Activated effector memory CD4-positive, alpha-beta T cell treated with anti-CD3 and anti-CD28 coated beads, Interleukin-2, amount 50 U/mL, for 16 hours (primary cell): ENCODE data around the gene GAA.

Source experiments
- DNase-seq: peaks from one replicate; pipeline ENCODE4 v3.0.0-alpha.2; 2020

Gene GAA

DNA sequence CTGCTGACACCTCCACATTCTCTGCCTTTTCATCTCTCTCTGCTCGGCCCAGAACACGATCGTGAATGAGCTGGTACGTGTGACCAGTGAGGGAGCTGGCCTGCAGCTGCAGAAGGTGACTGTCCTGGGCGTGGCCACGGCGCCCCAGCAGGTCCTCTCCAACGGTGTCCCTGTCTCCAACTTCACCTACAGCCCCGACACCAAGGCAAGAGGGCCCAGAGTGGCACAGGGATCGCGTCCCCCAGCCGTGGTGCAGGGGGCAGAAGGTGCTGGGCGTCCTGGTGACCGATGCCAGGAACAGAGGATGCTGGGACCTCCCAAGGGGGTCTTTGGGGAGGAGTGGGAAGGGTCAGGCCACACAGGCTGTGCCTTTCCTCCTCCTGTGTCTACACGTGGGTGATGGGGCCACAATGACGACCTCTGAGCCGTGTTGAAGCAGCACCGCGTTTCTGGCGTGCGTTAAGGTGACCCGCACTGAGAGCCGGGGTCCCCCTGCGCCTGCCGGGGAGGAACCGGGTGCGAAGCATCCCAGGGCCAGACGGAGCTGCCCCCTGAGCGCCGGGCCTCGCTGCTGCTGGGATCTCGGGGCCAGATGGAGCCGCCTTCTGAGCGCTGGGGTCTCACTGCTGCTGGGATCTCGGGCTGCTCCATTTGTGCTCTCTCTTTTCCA is 17.4 kb downstream of the GAA start:
- DNase-seq: peak; percentile 57

DNA sequence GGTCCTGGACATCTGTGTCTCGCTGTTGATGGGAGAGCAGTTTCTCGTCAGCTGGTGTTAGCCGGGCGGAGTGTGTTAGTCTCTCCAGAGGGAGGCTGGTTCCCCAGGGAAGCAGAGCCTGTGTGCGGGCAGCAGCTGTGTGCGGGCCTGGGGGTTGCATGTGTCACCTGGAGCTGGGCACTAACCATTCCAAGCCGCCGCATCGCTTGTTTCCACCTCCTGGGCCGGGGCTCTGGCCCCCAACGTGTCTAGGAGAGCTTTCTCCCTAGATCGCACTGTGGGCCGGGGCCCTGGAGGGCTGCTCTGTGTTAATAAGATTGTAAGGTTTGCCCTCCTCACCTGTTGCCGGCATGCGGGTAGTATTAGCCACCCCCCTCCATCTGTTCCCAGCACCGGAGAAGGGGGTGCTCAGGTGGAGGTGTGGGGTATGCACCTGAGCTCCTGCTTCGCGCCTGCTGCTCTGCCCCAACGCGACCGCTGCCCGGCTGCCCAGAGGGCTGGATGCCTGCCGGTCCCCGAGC is 17.9 kb downstream of the GAA start:
- DNase-seq: peak; percentile 54

DNA sequence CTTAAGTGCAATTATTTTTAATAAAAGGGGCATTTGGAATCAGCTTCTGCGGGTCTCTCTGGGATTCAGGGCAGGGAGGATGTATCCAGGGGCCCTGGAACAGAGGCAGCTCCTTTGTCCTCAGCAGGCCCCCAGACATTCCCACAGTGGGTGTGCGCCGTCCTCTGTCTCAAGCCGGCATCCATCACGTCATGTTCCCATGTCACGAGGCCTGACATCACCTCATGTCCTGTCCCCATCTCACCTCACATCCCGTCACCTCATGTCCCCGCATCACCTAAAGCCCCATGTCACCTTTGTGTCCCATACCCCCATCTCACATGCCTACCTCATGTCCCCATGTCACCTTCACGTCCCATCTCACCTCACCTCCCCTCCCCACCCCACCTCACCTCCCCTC is 18.5 kb downstream of the GAA start:
- DNase-seq: peak; percentile 45

DNA sequence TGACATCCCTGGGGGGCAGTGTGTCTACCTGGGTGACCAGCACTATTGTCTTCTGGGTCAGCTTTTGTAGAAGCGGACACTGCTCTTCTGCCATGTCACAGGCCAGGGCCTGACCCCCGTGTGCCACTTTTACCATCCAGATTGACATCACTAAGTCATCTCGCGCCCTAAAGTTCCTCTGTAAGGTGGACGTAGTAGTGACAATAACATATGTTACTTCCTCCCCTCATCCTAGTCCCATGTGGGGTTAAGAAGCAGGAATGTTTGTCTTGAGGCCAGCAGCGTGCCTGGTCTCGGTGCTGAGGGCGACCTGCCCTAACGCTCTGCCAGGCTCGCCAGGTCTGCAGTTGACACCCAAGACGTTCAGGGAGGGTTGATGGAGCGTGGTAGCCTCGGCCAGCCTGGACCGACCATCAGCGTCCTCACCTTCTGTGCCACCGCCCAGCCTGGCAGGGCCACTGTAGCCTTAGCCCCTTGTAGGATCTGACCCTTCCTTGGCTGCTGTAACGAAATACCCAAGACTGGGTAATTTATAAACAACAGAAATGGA is 20.7 kb downstream of the GAA start:
- peak; percentile 45 for DNase-seq

DNA sequence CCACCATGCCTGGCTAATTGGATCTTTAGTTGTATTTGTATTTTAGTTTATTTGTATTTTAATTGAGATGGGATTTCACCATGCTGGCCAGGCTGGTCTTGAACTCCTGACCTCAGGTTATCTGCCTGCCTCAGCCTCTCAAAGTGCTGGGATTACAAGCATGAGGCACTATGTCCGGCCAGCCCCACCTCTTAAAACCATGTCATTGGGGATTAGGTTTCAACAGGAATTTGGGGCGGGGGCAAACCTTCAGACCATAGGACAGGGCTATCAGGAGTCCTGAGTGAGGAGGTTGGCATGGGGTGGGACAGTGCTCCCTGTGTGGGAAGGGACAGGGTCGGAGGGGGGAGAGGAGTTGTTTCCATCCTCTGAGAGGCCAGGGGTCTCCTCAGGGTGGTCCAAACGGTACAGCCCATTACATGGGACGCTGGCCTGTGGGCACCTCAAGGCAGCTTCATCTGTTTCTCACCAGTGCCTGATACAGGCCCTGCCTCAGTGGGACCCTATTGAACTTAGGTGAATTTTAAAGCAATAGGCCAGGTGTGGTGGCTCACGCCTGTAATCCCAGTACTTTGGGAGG is 21.6 kb downstream of the GAA start:
- peak; percentile 12 for DNase-seq

DNA sequence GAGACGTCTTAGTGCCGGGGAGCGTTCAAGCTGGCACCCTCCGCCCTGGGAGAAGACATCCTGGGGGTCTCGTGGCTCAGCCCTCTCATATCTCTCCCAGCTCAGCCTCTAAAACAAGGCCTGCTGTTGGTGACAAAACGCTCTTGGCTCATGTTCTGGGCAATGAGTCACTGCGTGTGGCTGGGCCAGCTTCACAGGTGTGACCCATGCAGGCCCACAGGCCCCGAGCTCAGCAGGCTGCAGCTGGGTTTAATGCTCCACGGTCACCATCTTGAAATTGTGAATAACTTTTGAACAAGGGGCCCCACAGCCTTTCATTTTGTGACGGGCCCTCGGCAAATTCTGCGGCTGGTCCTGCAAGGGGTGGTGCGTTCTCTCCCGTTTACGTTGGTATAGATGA is 22.4 kb downstream of the GAA start:
- no peak for DNase-seq

DNA sequence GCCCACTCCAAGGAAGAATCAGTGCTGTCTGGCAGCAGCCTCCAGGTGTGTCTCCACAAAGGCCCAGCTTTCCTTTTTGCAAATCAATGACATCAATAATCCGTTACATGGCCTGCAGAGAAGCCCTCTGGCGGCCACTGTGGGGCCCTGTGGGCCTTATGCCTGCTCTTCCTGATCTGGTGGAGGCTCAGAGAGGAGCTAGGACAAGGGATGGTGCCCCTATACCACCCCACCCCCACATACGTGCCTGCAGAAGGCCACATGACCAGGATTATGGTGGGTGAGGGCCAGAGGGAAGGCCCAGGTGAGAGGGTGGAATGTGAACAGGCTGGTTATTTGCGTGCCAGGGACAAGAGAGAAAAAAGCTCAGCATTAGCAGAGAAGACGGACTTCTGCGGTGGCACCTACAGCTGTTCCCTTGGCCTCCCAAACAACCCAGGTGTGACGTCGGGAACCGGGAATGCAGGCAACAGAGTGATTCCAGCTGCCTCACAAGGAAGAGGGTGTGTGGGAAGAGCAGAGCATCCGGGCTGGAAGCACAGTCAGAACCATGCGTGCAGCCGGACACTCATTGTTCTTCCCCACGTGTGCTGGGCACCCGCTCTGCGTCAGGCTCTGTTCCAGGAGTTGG is 23.1 kb downstream of the GAA start:
- peak; percentile 44 for DNase-seq

DNA sequence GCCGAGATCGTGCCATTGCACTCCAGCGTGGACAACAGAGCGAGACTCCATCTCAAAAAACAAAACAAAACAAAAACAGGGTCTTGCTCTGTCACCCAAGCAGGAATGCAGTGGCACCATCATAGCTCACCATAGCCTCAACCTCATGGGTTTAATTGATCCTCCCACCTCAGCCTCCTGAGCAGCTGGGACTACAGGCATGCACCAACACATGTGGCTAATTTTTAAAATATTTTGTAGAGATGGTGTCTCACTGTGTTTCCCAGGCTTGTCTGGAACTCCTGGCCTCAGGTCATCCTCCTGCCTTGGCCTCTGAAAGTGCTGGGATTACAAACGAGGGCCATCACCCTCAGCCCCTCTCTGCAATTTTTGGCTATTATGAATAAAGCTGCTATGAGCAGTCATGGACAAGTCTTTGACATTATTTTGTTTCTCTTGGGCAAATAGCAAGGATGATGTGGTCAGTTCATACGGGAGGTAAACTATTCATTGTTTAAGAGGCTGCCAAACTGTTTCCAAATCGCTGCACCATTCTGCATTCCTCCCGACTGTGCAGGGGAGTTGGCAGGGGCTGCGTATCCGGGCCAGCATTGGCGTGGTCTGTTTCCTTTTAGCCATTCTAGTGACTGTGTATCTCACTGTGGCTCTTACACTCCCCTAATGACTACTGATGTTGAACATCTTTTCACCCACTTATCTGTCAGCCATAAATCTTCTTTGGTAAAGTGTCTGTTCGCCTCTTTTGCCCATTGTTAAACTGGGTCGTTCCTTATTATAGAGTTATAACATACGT is 24.5 kb downstream of the GAA start:
- DNase-seq: peak; percentile 10

DNA sequence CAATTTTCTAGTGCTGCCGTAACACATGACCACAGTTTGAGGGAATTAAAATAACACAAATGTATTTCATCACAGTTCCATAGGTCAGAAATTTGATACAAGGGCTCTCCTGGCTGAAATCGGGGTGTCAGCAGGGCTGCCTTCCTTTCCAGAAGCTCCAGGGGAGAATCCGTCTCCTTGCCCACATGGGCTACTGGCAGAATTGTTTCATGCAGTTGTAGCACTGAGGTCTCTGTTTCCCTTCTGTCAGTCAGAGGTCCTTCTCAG is 25.0 kb downstream of the GAA start:
- DNase-seq: peak; percentile 9

DNA sequence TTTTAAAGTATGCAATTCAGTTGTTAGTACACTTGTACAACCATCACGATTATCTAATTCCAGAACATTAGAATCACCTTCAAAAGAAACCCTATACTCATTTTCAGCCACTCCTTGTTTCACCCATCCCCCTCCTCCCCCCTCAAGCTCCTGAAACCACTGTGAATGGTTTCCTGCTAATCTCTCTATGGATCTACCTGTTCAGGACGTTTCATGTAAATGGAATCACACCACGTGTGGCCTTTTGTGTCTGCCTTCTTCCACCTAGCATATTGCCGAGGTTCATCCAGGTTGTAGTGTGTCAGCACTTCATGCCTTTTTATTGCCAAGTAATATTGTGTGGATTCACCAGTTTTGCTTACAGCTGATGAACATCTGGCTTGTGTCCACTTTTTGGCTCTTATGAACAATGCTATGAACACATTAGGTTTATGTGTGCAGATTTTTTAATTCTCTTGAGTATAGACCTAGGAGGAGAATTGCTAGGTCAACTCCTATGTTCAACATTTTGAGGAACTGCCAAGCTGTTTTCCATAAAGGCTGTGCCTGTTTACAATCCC is 27.7 kb downstream of the GAA start:
- DNase-seq: peak; percentile 16

DNA sequence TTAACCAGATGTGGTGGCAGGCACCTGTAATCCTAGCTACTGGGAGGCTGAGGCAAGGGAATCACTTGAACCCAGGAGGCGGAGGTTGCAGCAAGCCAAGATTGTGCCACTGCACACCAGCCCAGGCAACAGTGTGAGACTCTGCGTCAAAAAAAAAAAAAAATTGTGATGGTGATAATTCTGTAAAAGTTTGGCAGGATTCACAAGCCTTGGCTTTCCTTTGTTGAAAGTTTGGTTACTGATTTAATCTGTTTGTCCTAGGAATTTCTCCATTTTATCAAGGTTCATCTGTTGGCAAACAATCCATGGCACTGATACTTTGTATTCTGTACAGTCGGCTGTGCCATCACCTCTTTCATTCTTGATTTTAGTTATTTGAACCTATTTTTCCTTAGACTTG is 29.6 kb downstream of the GAA start:
- no peak for DNase-seq

DNA sequence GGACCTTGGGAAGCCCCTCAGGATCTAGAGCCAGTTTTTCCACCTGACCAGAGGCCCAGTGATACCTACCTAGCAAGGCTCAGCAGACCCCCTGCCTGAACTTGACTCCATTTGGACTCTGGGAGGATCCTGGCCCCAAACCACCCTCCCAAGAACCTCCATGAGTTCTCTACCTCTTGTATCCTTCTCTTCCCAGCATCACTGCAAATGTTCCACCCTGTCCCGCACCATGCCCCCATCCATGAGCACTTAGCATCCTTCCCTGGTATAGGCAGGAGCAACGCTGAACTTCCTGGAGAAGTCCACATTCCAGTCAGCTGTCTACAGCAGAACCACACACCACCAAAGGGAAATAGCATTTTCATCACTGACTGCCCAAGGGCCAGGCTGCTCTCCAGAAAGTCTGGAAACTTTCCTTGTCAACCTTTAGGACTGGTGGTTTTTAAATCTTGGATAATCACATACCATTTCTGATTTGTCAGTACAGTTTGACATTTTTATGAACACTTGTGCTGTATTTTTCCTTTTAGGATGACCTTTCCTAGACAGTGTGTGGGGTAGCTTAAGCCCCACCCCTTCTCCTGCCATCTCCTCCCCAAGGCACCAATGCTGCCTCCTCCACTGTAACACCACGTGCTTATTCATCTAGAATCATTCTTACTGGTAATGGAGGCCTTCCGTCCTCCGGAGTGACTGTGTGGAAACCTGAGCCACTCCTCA is 31.7 kb downstream of the GAA start:
- DNase-seq: peak; percentile 42

DNA sequence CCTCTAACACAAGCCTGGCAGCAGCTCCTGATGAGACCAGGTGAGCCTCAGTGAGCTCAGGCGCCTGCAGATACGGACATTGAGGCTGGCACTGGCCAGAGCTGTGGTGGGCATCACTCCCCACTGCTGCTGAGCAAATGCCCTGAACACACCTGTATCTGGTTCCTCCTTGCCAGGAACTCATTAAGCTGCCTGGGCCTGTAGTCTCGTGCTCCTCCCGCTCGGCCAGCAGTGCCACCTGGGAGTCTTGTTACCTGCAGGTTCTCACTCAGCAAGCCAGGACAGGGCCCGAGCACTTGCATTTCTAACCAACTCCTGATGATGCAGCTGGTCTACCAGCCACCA is 32.2 kb downstream of the GAA start:
- DNase-seq: peak; percentile 42

DNA sequence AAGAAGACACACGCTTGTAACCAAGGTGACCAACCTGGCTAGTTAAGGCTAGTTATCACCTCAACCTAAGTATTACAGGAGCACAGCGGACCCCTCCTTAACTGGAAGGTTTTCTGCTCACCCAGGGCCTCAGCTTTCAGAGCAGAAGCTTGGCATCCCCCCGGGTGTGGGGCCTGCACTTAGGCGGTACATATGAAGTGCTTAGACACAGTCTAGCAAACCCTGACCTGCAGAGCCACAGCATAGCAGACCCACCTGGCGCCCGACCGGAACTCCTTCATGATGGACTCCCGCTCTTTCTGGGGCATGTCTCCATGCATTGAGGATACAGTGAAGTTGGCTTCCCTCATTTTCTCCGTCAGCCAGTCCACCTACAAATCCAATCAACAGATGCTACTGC is 35.8 kb downstream of the GAA start:
- DNase-seq: peak; percentile 54

DNA sequence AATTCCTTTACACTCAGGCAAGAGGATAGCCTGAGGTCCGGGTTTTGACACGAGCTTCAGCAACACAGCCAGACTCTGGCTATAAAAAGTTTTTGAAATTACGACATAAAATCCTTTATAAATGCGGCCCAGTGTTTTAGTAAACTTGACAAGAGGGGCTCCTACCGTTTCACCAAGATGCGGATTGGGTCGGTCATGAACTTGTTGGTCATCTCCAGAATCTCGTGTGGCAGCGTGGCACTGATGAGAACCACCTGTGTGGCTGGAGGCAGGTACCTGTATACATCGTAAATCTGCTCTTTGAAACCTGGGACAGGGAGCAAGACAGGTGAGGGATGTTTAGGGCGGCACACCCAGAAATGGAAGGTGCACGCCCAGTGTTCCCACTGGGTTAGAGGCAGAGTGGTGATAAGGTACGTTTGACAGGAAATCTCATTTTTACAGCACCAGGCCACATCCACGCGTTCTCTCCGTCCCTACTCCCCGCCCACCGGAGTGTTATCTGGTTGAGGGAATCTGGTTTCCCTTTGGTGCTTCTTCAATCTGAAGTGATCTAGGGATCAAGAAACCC is 37.6 kb downstream of the GAA start:
- peak; percentile 30 for DNase-seq

DNA sequence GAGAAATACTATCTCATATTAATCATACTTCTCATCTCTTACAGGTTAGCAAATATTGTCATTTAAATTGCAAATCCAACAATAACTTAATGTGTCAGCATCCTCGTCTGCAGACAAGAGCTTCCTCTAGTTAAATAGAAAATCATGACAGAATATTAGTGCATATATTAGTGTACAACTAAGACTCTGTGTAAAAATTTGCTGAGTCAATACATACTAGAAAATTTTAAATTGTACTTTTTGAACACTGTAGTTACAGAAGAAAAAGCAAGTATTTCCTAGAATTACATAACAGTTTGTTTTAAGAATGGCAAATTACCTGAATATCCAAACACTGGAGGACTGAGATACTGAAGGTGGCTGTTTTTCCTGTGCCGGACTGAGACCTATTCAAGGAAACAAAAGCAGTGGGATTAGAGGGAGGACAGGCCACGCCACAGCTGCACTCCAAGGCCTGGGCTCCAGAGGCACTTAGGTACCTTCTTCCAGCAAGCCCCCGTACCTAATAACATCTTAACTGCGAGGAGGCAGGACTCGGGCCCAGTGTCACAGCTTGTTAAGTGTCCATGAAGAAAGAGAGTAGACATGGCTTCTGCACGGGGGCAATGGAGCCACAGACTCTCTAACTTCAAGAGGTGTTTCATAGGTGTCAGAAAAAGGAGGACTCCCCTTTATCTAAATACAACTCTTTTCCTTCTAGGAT is 40.2 kb downstream of the GAA start:
- peak; percentile 61 for DNase-seq

DNA sequence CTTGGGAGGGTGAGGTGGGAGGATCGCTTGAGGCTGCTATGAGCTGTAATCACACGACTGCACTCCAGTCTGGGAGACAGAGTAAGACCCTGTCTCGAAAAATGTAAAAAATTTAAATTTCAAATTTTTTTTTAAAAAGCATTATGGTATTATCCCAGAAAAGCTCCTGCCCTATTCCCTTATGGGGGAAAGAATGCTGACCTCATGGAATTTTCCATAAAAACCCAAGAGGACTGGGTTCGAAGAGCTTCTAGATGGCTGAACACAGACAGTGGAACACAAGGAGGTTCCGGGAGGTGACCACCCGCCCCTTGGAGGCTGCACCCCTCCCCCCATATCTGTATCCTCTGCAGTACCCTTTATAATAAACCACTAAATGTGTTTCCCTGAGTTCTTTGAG is 41.5 kb downstream of the GAA start:
- peak; percentile 48 for DNase-seq

DNA sequence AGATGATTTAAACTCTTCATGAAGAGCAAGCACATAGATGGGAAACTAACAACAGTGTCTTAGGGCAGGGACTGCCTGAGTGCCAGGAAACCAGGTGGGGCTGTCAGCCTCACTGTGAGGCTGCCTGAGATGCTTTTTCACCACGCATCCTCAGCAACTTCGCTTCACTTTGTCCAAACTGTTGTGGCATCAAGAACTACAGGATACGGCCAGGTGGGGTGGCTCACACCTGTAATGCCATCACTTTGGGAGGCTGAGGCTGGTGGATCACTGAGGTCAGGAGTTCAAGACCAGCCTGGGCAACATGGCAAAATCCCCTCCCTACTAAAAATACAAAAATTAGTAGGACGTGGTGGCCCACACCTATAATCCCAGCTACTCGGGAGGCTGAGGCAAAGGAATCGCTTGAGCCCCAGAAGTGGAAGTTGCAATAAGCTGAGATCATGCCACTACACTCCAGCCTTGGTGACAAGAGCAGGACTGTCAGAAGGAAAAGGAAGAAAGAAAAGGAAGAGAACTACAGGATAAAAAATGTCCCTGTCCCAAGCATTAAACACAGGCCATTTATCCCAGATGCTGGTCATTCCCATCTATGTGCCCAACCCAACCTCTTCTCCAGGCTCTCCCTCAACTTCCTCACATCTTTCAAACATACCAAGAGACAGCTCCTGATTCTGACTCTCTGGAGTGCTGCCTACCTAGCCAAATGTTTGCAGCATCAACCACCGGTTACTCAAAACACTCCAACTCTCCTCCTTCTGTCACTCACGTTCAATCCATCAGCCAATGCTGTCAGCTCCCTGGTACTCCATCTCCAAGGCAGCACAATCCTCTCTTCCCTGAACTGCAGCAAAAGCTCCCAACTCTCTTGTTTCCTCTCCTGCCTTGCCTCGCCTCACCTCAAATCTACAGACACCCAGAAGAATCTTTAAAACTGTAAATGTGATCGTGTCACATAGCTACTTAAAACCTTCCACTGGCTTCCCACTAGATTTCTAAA is 44.0 kb downstream of the GAA start:
- peak; percentile 62 for DNase-seq

DNA sequence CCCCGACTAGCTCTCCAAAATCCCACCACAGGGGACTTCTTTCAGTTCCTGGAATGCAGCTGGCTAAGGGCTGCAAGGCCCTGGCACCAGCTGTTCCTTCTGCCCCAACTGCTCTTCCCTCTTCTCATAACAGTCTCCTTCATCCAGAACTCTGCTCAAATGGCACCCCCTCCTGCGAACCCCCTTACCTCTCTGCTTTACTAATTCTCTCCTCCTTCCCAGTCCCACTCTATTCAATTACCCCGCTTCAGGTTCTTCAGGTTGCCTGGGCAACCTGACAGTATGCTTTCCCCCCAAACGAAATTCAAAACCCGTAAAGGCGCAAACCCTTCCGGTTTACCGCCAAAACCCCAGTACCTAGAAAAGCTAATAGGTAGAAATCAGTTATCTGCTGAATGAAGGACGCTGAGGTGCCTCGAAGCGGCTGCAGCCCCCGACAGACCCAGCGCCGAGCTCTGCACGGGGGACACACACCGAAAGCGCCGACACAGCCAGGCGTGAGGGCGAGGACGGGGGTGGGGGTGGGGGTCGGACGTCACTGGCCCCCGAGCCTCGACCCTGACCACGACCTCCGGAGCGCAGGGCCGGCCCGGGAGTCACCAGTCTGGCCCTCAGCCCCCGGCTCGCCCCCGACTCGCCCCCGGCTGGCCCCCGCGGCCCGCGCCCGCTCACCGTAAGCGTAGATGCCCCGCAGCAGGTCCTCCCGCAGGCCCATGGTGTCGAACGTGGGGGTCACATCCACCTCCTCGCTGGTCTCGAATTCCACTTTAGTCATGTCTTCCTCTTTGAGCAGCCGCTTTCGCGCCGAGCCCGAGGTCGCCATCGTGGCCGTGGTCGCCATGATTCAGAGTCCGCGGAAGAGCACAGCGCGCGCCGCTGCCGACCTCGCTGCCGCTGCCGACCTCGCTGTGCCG is 45.0 kb downstream of the GAA start:
- DNase-seq: peak; percentile 59
